GM12874 (cell line): ENCODE results near the gene KLHL10.
A peak's percentile ranks its signal among the peaks of the same experiment; 100 is the strongest.

Experiments used
- CTCF ChIP-seq: IDR thresholded peaks from 2 replicates; pipeline ENCODE4 v1.5.1; 2011; ENCODE audit warnings: low read depth, mild to moderate bottlenecking, control low read depth, low read length, moderate library complexity; ENCODE audit not compliant: insufficient read depth

KLHL10 gene

GRCh38 chr17:41799366-41799765 is 38.3 kb upstream of the KLHL10 start:
- TF ChIP-seq CTCF = no peak

- TF ChIP-seq CTCF = no peak
Measured at GRCh38 chr17:41800601-41801373, 36.8 kb upstream of the KLHL10 start.

- peak; percentile 95 for TF ChIP-seq CTCF
Measured at GRCh38 chr17:41801374-41802271, 36.0 kb upstream of the KLHL10 start.

GRCh38 chr17:41803049-41804020 is 34.3 kb upstream of the KLHL10 start:
- TF ChIP-seq CTCF = no peak

- TF ChIP-seq CTCF = no peak
Measured at GRCh38 chr17:41806685-41807445, 30.8 kb upstream of the KLHL10 start.

GRCh38 chr17:41810659-41811548 is 26.7 kb upstream of the KLHL10 start:
- no peak for TF ChIP-seq CTCF
